NCI-H524 treated with DMSO at 0.1 percent for 48 hours (cell line): ENCODE data around the gene IFI27.
"Not testable (repeated sequence)": the region's sequence is repeated elsewhere in the genome, so short reads cannot be mapped to it uniquely, and the experiment has no call there.

Experiments used
- DNase-seq: peaks from one replicate; lab custom pipeline; 2025; lab: John Stamatoyannopoulos, UW

IFI27 gene

DNA sequence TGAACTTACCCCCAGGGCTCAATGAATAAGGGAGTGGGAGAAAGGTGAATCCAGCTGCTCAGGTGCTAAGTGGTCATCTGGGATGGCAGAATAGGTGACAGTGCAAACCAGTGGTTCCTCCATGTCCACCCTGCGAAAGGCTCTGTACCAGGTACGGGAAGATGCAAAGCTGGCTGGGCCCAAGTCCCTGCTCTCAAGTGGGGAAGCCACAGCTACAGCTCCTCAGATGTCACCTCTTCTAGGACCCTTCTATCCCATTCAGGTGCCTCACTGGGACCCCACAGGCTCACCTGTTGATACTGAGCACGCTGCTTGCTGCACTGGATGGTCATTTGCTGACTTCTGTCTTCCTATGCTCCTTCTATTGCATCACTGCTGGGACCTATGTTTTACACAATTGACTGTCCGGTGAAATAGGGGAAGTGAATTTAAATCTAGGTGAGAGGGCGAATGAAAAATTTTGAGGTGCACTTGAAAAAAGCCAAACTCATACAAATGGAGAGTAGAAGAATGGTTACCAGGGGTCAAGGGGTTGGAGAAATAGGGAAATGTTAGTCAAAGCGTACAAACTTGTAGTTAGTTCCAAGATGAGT, 43.3 kb downstream of the IFI27 start:
- DNase-seq = no peak

DNA sequence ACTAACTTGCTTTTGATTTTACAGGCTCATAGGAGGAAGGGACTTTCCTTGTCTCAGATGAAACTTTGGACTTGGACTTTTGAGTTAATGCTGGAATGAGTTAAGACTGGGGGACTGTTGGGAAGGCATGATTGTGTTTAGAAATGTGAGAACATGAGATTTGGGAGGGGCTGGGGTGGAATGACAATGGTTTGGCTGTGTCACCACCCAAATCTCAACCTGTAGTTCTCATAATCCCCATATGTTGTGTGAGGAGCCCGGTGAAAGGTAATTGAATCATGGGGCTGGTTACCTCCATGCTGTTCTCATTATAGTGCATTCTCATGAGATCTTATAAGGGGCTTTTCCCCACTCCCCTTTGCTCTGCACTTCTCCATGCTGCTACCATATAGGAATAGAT, 45.6 kb downstream of the IFI27 start:
- DNase-seq = not testable (repeated sequence)

GRCh38 chr14:94157197-94157596, 46.7 kb downstream of the IFI27 start:
- DNase-seq = no peak

DNA sequence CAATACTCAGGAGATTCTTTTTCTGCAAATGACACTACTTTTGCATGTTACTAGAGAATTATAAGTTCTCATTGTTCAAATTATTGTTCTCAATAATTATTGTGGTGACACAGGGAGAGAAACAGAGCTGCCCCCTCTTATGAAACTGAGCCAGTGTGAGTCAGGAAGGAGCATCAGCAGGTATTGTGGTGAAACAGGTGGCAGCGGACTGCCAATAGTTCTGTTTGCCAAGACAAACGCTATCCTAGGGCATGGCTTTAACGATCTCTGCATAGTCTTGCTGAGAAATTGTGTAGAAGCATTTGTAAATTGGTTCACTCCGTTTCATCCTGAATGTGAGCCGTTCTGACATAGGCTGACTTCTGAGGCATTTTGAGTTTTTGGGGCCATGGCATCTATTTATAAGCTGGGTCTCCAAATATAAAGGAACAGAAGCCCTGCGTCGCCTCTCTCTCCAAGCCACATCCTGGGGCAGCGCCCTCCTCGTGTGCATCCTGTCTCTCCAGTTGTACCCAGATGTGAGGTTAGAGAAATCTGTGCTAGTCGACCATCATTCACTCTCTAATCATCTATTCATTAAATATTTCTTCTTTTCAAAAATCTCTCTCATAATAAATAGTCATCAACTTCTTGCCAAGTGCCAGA, 47.8 kb downstream of the IFI27 start:
- DNase-seq = no peak

DNA sequence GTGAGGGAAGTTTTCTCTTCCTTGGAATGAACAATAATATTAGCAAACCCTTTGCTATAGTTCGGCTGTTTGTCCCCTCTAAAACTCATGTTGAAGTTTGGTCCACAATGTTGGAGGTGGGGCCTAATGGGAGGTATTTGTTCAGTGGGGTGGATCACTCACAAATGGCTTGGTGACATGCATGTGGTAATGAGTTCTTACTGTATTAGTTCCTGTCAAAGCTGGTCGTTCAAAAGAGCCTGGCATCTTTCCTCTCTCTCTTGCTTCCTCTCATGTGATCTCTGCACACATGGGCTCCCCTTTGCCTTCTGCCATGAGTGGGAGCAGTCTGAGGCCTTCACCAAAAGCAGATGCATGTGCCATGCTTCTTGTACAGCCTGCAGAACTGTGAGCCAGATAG, 50.5 kb downstream of the IFI27 start:
- DNase-seq = no peak

GRCh38 chr14:94161981-94162380, 51.4 kb downstream of the IFI27 start:
- DNase-seq = no peak

- DNase-seq = no peak
Measured at GRCh38 chr14:94162466-94162865, 51.9 kb downstream of the IFI27 start.

DNA sequence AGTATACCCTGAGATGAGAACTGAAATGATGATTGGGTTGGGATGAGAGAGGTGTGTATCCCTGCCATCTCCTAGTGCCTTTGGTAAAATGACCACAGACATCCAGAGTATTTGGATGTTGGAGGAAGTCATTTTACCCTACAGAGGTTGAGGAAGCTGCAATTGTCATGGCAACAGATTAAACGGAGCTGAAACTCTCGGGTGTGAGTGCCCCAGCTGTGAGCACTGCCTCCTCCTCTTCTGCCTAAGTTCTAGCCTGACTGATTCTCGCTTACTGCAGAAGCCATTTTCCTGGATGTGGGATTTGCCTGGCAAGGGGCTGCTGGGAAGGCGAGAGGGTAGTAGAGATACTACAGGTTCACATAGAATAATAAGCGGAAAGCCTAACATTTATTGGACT, 53.3 kb downstream of the IFI27 start:
- no peak for DNase-seq

- no peak for DNase-seq
Measured at GRCh38 chr14:94164685-94165431, 54.3 kb downstream of the IFI27 start.

- DNase-seq = no peak
Measured at GRCh38 chr14:94165744-94166143, 55.2 kb downstream of the IFI27 start.
